Measurements from ENCODE around the gene ATP2A1. TPM values are rescaled to one million over a fixed set of nuclear protein-coding genes. Genes with fewer than 3 reads are reported as not detected.

ATP2A1 gene
- total RNA-seq, 1 donor from 2014 or later = 1.9 TPM

GRCh38 chr16:28910086-28911031 lies 32.1 kb downstream of the ATP2A1 start:
- Mint-ChIP-seq H3K4me1 (ENCODE audit: unreplicated experiment) (no peaks in the 10 kb centered on the region), H3K27ac (ENCODE audit: unreplicated experiment) (no peak overlapping the region), H3K27me3 (ENCODE audit: unreplicated experiment) (peaks cover 2% of the 10 kb centered on the region), H3K36me3 (ENCODE audit: low read depth, unreplicated experiment) (peaks cover 13% of the 10 kb centered on the region), H3K4me3 (ENCODE audit: unreplicated experiment) (no peak overlapping the region), H3K9me3 (ENCODE audit: unreplicated experiment) (no peaks in the 10 kb centered on the region)
- no peak for TF ChIP-seq CTCF (IDR thresholded peaks at IDR 0.05; ENCODE audit: unreplicated experiment)
- no peak for DNase-seq (ENCODE audit: low spot score)

- Mint-ChIP-seq H3K4me1 (ENCODE audit: unreplicated experiment) (no peaks in the 10 kb centered on the region), H3K9me3 (ENCODE audit: unreplicated experiment) (no peaks in the 10 kb centered on the region), H3K27ac (ENCODE audit: unreplicated experiment) (no peak overlapping the region), H3K36me3 (ENCODE audit: low read depth, unreplicated experiment) (peaks cover 19% of the 10 kb centered on the region), H3K4me3 (ENCODE audit: unreplicated experiment) (no peak overlapping the region), H3K27me3 (ENCODE audit: unreplicated experiment) (peaks cover 2% of the 10 kb centered on the region)
- no peak for TF ChIP-seq CTCF (IDR thresholded peaks at IDR 0.05; ENCODE audit: unreplicated experiment)
- DNase-seq (ENCODE audit: low spot score) = no peak
Observed at GRCh38 chr16:28912558-28912957, 34.3 kb downstream of the ATP2A1 start.

- DNase-seq (ENCODE audit: low spot score) = no peak
- Mint-ChIP-seq H3K27me3 (ENCODE audit: unreplicated experiment) (peaks cover 2% of the 10 kb centered on the region), H3K4me1 (ENCODE audit: unreplicated experiment) (no peaks in the 10 kb centered on the region), H3K27ac (ENCODE audit: unreplicated experiment) (no peak overlapping the region), H3K36me3 (ENCODE audit: low read depth, unreplicated experiment) (peaks cover 19% of the 10 kb centered on the region), H3K4me3 (ENCODE audit: unreplicated experiment) (peak overlapping the region; percentile 23), H3K9me3 (ENCODE audit: unreplicated experiment) (no peaks in the 10 kb centered on the region)
- TF ChIP-seq CTCF (IDR thresholded peaks at IDR 0.05; ENCODE audit: unreplicated experiment) = no peak
Observed at GRCh38 chr16:28913946-28914724, 35.8 kb downstream of the ATP2A1 start.

GRCh38 chr16:28915181-28915580 lies 36.9 kb downstream of the ATP2A1 start:
- Mint-ChIP-seq H3K4me3 (ENCODE audit: unreplicated experiment) (no peak overlapping the region), H3K9me3 (ENCODE audit: unreplicated experiment) (no peaks in the 10 kb centered on the region), H3K4me1 (ENCODE audit: unreplicated experiment) (no peaks in the 10 kb centered on the region), H3K27ac (ENCODE audit: unreplicated experiment) (no peak overlapping the region), H3K27me3 (ENCODE audit: unreplicated experiment) (peaks cover 2% of the 10 kb centered on the region), H3K36me3 (ENCODE audit: low read depth, unreplicated experiment) (peaks cover 19% of the 10 kb centered on the region)
- no peak for DNase-seq (ENCODE audit: low spot score)
- TF ChIP-seq CTCF (IDR thresholded peaks at IDR 0.05; ENCODE audit: unreplicated experiment) = no peak

Data from endothelial cell (in vitro differentiated cells).